ENCODE results near the gene GTF2F1.
"Not testable (repeated sequence)": the region's sequence is repeated elsewhere in the genome, so short reads cannot be mapped to it uniquely, and the experiment has no call there.

- not testable (repeated sequence) for TF ChIP-seq BCL3 (IDR thresholded peaks at IDR 0.05; ENCODE audit: borderline replicate concordance, insufficient read depth, low read depth, low read length, poor library complexity, severe bottlenecking); CTCF (IDR thresholded peaks at IDR 0.05 in 2 of 3, conservative IDR thresholded peaks at IDR 0.05 in 1 of 3; ENCODE audit: control insufficient read depth in 2 of 3, extremely low read depth in 1 of 3, insufficient read depth in 1 of 3, low read depth in 3 of 3, low read length in 3 of 3); POLR2A (IDR thresholded peaks at IDR 0.05; ENCODE audit: low read depth, low read length); ZBTB11 (CRISPR knock-in tag; IDR thresholded peaks at IDR 0.05); SMARCA5 (IDR thresholded peaks at IDR 0.05); RCOR1 (conservative IDR thresholded peaks at IDR 0.05; ENCODE audit: low read depth, low read length); JUNB (IDR thresholded peaks at IDR 0.05); USF1 (IDR thresholded peaks at IDR 0.05; ENCODE audit: borderline replicate concordance, extremely low read length, insufficient read depth, low read depth, low read length)
Measured at GRCh38 chr19:6355321-6356040, 37.5 kb downstream of the GTF2F1 start.
